Endodermal cell (in vitro differentiated cells): ENCODE measurements around the gene HCRTR1. TPM values are rescaled to one million over a fixed set of nuclear protein-coding genes. Genes with fewer than 3 reads are reported as not detected.
A peak's percentile ranks its signal among the peaks of the same experiment; 100 is the strongest.

Experiments
- DNase-seq: peaks from one replicate; pipeline ENCODE4 v3.0.0-alpha.2; 2017
- H3K27ac ChIP-seq: 2 replicates; pipeline ENCODE4 v1.5.1; 2013; ENCODE audit warnings: mild to moderate bottlenecking, low read depth, low read length, moderate library complexity
- H3K27me3 ChIP-seq: 2 replicates; pipeline ENCODE4 v1.6.1; 2013; ENCODE audit warnings: mild to moderate bottlenecking, low read length, moderate library complexity; ENCODE audit not compliant: insufficient read depth, control insufficient read depth, poor library complexity, severe bottlenecking
- H3K36me3 ChIP-seq: 2 replicates; pipeline ENCODE4 v1.7.0; 2013; ENCODE audit warnings: mild to moderate bottlenecking, low read length, moderate library complexity; ENCODE audit not compliant: control insufficient read depth, insufficient read depth
- H3K4me1 ChIP-seq: one replicate; pipeline ENCODE4 v1.7.0; 2013; ENCODE audit warnings: low read length; ENCODE audit not compliant: control insufficient read depth, insufficient read depth
- H3K4me3 ChIP-seq: 2 replicates; pipeline ENCODE4 v1.5.1; 2013; ENCODE audit warnings: mild to moderate bottlenecking, low read length, moderate library complexity
- H3K9ac ChIP-seq: 2 replicates; pipeline ENCODE4 v1.6.1; 2013; ENCODE audit warnings: mild to moderate bottlenecking, low read length, moderate library complexity; ENCODE audit not compliant: poor library complexity, severe bottlenecking; ENCODE audit errors: extremely low read depth
- H3K9me3 ChIP-seq: 2 replicates; pipeline ENCODE4 v1.6.1; 2013; ENCODE audit warnings: mild to moderate bottlenecking, low read length, moderate library complexity; ENCODE audit not compliant: control insufficient read depth
- H3K27ac Mint-ChIP-seq: 2 replicates; pipeline ENCODE4 v1.8.0; 2020; ENCODE audit warnings: mixed read lengths
- H3K27me3 Mint-ChIP-seq: 2 replicates; pipeline ENCODE4 v1.8.0; 2021; ENCODE audit warnings: mild to moderate bottlenecking, mixed read lengths; ENCODE audit not compliant: insufficient read depth
- H3K36me3 Mint-ChIP-seq: 2 replicates; pipeline ENCODE4 v1.8.0; 2020; ENCODE audit warnings: low read depth, mixed read lengths
- H3K4me1 Mint-ChIP-seq: 2 replicates; pipeline ENCODE4 v1.8.0; 2020; ENCODE audit warnings: mixed read lengths
- H3K4me3 Mint-ChIP-seq: 2 replicates; pipeline ENCODE4 v1.8.0; 2020; ENCODE audit warnings: mild to moderate bottlenecking, moderate library complexity, mixed read lengths
- H3K9me3 Mint-ChIP-seq: 2 replicates; pipeline ENCODE4 v1.8.0; 2020; ENCODE audit warnings: mild to moderate bottlenecking, mixed read lengths
- WGBS, 2 experiments: methylation state at CpG; one replicate each; pipeline versions ENCODE4 v1.1.5 to v1.1.7; 2013; ENCODE audit warnings: missing lambda C conversion rate in 2 of 2, mixed read lengths in 1 of 2; ENCODE audit not compliant: insufficient coverage in 1 of 2, insufficient read length in 1 of 2; 5-methylcytosine and 5-hydroxymethylcytosine counted together
- total RNA-seq, 2 donors: library from RNA; stranded (reverse); fragmentation: NEBNext Ultra II Directional in 1 of 2; extraction: Animal tissue kit (Norgen Biotek cat#: 25700) in 1 of 2; gene quantifications; 2 replicates in 1 of 2; 3 replicates in 1 of 2; pipeline ENCODE4 v1.2.1, GENCODE V29; 2021
- TF ChIP-seq, protein P1 (sequence below): fragments of 200-600 bp; sonication (generic); conservative IDR thresholded peaks from 2 replicates; pipeline ENCODE4 v1.5.0; 2021; ENCODE audit warnings: antibody characterized with exemption, mild to moderate bottlenecking

The HCRTR1 gene
- total RNA-seq, 2 donors from 2014 or later, result not detected

DNA sequence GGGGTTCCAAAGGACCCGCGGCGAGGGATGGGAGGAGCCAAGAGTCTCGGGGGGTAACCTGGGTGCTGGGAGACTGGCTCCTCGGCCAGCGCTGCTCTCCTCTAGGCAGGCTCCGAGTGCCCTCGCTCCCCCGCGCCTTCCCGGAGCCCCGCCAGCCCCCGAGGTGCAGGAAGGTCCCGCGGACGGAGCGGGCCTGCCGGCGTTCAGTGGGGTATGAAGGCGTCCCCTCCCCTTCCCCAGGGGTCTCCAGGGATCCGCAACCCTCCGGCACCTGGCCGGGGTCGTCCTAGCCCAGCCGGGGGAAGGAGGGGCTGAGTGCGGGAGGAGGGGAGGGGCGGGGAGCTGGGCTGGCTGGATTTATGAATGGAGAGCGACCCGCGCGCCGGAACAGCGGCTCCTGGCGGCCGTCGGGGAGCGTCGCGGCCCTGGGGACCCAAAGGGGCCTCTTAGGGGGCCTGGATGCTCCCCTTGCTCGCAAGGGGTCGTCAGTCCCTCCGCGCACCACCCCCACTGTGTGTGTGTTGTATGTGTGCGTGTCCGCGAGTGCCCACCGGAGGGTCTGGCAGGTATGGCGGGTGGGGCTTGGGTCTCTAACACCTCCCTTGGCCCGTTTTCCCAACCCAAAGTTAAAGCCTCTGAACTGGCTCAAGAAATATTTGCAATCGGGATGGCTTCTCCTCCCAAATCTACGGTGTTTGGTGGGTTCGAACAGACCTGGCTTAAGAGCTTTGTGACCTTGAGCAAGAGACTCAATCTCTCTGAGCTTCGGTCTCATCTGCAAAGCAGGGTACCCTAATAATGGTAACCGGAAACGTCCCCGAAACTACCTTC lies 642 bp downstream of the HCRTR1 start:
- no peaks in the 10 kb centered on the region for H3K9me3 ChIP-seq
- 12 to 56% methylated on average over 10 to 56 of the region's 56 CpGs for WGBS, 2 experiments
- no peak overlapping the region for H3K27ac ChIP-seq
- peak; percentile 91 for DNase-seq
- Mint-ChIP-seq H3K36me3 (no peaks in the 10 kb centered on the region), H3K27ac (no peak overlapping the region), H3K9me3 (no peaks in the 10 kb centered on the region), H3K27me3 (peaks cover 39% of the 10 kb centered on the region), H3K4me1 (no peaks in the 10 kb centered on the region), H3K4me3 (peak overlapping the region; percentile 59)
- H3K36me3 ChIP-seq, result no peaks in the 10 kb centered on the region
- peaks cover 26% of the 10 kb centered on the region for H3K27me3 ChIP-seq
- no peaks in the 10 kb centered on the region for H3K4me1 ChIP-seq
- no peak overlapping the region for H3K9ac ChIP-seq
- peak overlapping the region; percentile 81 for H3K4me3 ChIP-seq
- TF ChIP-seq, protein P1, sequence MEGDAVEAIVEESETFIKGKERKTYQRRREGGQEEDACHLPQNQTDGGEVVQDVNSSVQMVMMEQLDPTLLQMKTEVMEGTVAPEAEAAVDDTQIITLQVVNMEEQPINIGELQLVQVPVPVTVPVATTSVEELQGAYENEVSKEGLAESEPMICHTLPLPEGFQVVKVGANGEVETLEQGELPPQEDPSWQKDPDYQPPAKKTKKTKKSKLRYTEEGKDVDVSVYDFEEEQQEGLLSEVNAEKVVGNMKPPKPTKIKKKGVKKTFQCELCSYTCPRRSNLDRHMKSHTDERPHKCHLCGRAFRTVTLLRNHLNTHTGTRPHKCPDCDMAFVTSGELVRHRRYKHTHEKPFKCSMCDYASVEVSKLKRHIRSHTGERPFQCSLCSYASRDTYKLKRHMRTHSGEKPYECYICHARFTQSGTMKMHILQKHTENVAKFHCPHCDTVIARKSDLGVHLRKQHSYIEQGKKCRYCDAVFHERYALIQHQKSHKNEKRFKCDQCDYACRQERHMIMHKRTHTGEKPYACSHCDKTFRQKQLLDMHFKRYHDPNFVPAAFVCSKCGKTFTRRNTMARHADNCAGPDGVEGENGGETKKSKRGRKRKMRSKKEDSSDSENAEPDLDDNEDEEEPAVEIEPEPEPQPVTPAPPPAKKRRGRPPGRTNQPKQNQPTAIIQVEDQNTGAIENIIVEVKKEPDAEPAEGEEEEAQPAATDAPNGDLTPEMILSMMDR, result peak; percentile 99

DNA sequence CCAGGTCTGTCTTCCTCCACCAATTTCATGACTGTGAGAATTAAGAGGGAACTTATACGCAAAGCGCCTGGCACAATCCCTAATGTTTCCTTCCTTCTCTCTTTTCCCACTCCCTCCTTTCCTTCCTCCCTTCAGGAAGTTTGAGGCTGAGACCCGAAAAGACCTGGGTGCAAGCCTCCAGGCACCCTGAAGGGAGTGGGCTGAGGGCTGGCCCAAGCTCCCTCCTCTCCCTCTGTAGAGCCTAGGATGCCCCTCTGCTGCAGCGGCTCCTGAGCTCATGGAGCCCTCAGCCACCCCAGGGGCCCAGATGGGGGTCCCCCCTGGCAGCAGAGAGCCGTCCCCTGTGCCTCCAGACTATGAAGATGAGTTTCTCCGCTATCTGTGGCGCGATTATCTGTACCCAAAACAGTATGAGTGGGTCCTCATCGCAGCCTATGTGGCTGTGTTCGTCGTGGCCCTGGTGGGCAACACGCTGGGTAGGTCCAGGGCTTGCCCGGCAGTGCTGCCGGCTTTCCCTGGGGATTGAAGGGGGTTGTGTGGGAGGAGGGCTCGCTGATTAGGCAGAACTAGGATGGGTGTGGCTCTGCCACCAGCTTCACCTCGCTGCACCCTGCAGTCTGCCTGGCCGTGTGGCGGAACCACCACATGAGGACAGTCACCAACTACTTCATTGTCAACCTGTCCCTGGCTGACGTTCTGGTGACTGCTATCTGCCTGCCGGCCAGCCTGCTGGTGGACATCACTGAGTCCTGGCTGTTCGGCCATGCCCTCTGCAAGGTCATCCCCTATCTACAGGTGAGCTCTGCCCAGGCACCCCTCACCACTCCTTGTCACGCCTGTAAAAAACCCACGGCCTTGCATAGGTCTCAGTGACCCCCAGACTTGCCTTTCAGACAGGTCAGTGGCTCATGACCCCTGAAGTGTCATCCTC lies 1.7 kb downstream of the HCRTR1 start:
- H3K9me3 ChIP-seq, result no peaks in the 10 kb centered on the region
- H3K27me3 ChIP-seq, result peaks cover 26% of the 10 kb centered on the region
- H3K27ac ChIP-seq, result no peak overlapping the region
- no peak overlapping the region for H3K4me3 ChIP-seq
- WGBS, 2 experiments, result 78 to 82% methylated on average over 11 to 23 of the region's 23 CpGs
- H3K4me1 ChIP-seq, result no peaks in the 10 kb centered on the region
- H3K36me3 ChIP-seq, result no peaks in the 10 kb centered on the region
- DNase-seq, result no peak
- TF ChIP-seq, protein P1, result no peak
- H3K4me3 Mint-ChIP-seq, result no peak overlapping the region
- peaks cover 39% of the 10 kb centered on the region for H3K27me3 Mint-ChIP-seq
- no peaks in the 10 kb centered on the region for H3K4me1 Mint-ChIP-seq
- no peaks in the 10 kb centered on the region for H3K36me3 Mint-ChIP-seq
- no peak overlapping the region for H3K9ac ChIP-seq
- H3K27ac Mint-ChIP-seq, result no peak overlapping the region
- no peaks in the 10 kb centered on the region for H3K9me3 Mint-ChIP-seq

DNA sequence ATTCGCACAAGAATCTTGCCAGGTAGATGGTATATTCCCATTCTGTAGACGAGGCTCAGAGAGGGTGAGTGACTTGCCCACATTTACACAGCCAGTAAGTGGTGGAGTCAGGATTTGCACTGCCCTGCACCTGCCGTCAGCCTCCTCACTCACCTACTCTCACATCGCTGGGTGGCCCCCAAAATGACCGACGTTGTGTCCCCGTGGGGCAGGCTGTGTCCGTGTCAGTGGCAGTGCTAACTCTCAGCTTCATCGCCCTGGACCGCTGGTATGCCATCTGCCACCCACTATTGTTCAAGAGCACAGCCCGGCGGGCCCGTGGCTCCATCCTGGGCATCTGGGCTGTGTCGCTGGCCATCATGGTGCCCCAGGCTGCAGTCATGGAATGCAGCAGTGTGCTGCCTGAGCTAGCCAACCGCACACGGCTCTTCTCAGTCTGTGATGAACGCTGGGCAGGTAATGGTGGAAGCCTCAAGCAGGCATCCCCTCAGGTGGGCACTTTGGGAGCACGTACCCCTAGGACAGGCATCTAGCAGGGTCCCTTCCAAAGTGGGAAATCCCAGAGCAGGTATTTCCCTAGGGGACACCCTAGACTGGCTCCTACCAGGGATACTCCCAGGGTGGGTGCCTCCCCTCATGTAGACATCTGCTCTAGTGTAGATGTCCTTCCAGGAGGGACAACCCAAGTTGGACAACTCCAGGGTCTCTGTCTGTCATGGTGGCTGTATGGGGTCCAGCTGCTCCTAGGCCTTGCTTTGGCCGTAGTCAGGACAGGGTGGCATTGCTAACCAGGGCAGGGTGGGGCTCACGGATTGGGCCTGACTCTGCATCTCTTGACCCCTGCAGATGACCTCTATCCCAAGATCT lies 3.4 kb downstream of the HCRTR1 start:
- Mint-ChIP-seq H3K4me3 (no peak overlapping the region), H3K27me3 (peaks cover 34% of the 10 kb centered on the region), H3K9me3 (no peaks in the 10 kb centered on the region), H3K36me3 (no peaks in the 10 kb centered on the region), H3K27ac (no peak overlapping the region), H3K4me1 (no peaks in the 10 kb centered on the region)
- H3K9me3 ChIP-seq, result no peaks in the 10 kb centered on the region
- peaks cover 20% of the 10 kb centered on the region for H3K27me3 ChIP-seq
- H3K27ac ChIP-seq, result no peak overlapping the region
- H3K4me3 ChIP-seq, result no peak overlapping the region
- H3K4me1 ChIP-seq, result no peaks in the 10 kb centered on the region
- no peak for DNase-seq
- no peak overlapping the region for H3K9ac ChIP-seq
- TF ChIP-seq, protein P1, result no peak
- H3K36me3 ChIP-seq, result no peaks in the 10 kb centered on the region
- WGBS, 2 experiments, result 90 to 93% methylated on average over 10 to 20 of the region's 20 CpGs
